ENCODE data around the gene NF2.

NF2 gene

DNA sequence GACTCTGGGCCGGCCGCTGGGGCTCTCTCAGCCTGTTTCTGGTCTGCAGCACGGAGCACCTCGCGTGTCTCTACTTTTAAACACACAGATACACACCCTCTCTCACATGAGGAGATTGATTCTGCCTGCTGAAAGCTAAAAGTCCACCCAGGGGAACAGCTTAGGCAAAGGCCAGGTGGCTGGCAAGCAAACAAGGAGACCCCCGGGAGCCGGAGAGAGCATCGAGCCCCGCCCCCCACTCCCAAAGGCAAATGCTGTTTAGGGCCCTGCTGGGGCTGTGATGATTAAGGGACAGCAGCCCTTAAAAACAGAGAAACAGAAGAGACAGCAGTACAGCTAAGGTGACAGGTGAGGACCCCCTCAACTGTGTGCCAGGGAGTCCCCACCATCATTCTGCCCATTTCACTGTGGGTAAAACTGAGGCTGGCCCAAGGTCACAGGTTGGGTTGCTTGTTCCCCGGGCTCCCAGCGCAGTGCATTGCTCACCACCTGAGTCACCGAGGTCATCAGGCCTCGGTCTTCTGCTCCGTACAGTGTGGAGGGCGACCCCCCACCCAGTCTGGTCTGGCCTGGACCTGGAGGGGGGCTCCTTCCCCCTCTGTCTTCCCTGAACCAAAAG, 123.2 kb downstream of the NF2 start:
- no peak for DNase-seq

DNA sequence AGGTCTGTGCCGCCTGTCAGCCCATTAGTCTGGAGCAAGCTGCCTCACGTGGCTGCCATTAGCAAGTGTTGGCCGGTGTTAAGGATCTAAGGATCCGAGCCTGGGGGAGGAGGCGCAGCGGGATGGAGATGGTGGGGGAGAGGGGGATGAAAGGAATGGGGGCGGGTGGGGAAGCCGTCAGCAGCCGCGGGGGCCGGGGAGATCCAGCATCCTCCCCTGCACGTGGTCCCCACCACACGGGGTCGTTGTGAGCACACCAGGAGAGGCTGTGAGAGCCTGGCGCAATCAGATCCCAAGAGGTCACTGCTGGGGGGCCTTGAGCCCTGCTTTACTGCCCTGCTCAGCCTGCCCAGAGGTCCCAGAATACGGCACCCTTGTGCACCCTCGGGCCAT, 123.7 kb downstream of the NF2 start:
- peak; percentile 34 for DNase-seq

DNA sequence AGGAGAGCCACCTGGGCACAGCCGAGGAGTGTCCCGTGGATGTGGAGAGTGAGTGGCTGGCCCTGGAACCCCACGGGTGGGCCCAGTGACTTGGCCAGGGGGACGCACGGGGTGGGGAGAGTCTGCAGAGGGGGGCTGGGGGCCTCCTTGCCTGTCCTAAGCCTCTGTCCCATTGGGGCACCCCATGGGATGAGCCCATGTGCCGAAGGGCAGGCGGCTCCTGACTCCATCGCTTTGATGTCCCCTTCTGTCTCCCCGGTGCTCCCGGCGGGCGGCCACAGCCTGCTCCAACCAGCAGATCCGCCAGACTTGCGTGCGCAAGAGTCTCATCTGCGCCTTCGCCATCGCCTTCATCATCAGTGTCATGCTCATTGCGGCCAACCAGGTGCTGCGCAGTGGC, 125.7 kb downstream of the NF2 start:
- DNase-seq: no peak

DNA sequence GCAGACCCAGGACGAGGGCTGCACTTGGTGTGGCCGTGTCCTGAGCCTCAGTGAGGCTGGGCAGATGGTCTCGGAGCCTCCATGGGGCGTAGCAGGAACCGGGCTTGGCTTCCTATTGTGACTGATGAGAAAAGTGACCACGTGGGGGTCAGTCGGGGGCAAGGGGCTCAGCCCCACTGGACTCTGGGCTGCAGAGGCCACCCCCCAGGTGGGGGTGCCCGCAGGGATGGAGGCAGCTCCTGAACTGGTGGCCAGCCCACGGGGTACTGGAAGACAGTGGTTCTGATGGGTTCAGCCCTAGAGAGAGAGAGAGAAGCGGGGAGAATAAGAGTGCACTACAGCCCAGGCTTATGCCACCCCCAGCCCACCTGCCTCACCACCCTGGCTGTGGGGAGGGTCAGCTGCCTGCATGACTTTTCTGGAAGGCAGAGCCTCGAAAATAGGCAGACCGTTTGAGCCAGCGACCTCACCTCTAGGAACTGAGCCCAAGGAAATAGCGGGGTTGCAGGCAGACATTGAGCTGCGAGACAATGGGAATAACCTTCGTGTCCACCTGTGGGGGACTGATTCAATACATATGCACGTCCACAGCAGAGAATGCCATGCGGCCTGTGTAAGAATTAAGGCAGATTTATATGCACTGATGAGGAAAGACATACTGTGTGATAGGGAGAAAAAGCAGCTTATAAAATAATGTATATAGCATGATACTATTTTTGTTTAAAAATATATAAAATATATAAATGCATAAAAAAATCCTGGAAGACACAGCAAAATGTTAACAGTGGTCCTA, 127.8 kb downstream of the NF2 start:
- DNase-seq: no peak

DNA sequence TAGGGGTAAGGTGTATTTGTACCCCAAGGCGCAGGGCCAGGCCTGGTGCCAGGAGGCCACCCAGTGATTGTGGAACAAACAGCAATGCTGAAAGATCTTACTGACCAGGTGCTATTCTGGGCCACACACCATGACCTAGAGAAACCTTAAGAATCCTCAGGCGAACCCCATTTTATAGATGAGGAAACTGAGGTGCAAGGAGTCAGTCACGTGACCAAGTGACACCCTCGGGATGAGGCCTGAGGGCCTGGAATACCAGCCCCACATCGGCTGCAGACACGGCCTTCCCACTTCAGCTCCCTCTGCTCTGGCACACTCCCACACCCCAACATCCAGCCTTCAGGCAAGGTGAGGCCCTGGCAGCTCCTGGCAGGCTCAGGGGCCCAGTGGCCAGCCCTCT, 129.4 kb downstream of the NF2 start:
- DNase-seq: no peak

DNA sequence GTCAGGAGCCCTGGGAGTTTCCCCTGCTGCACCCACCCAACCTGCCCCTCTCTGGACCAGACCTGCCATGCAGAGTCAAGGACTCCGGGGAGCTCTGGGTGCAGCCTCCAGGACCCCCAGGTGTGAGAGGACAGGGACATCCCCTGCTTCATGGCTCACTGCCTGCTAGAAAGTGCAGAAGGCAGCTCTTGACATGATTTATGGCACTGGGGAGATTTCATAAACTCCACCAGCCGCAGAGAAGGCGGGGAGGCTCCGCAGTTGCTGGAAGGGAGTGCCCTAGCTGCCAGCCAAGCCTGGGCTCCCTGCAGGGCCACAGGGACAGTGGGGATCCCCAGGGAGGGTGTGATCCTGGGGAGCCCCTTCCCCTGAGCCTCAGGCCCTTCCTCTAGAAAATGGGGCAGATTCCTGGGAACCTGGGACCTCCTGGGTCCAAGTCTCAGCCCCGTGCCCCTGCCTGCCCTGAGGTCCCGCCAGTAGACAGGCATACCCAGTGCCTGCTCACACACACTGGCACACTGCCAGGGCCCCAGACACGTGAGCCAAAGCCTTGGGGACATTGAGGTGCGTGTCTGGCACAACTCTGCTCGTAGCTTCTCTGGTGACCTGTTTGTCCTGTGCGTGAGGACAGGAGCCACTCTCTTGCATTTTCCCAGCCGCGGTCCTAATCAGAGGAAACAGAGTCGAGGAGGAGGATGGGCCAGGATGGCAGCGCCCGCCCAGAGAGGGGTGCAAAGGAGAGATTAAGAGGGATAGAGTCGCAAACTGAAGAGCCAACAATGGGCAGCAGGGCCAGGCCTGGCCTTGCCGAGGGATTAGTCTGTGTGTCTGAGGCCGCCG, 130.1 kb downstream of the NF2 start:
- DNase-seq: no peak

DNA sequence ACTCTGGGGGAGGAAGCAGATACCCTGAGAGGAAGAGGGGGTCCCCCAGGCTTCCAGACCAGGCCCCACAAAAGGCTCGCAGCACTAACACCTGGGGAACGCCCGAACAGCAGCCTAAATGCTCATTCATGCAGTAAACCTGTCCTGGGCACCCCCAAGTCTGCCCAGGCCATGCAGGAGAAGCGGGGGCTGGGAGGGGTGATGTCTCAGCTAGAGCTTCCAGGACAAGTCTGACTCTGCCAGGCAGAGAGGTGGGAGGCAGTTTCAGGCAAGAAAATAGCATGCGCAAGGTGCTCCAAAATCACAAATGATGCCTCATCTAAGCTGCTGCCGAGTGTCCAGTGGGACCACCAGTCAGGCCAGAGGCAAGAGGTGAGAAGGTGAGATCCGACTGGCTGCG, 131.0 kb downstream of the NF2 start:
- DNase-seq: no peak

DNA sequence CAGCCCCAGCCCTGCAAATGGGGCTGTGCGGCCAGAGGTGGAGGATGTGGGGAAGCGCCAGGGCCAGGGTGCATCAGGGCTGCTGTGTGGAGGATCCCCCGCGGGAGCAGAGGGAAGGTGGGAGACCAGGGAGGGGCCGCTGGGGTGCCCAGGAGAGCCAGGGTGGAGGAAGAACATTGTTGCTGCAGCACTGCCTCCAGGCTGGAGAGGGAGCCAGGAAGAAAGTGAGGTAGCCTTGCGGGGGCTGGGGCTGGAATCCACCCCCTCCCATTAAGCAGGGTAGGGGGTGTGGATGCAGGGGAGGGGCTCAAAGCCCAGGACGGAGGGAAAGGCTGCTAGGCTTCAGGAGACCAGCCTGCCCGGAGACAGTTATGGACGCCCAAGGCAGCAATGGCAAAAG, 131.4 kb downstream of the NF2 start:
- DNase-seq: no peak

DNA sequence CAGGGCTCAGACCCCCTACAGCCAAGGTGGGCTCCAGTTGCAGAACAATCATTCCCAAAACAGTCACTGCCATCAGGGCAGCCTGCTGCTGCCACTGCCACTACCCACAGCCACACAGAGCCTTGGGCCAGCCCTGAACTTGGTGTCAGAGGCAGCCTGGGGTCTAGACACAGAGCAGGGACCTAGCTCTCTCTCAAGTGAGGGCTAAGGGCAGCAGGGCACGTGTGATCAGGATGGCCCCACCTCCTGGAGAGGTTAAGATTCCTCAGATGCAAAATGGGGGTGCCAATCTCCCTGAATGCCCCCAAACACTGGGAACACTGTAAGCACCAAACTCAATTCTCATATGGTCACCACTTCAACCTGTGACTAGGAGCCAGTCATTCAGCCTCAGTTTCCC, 132.0 kb downstream of the NF2 start:
- DNase-seq: no peak

DNA sequence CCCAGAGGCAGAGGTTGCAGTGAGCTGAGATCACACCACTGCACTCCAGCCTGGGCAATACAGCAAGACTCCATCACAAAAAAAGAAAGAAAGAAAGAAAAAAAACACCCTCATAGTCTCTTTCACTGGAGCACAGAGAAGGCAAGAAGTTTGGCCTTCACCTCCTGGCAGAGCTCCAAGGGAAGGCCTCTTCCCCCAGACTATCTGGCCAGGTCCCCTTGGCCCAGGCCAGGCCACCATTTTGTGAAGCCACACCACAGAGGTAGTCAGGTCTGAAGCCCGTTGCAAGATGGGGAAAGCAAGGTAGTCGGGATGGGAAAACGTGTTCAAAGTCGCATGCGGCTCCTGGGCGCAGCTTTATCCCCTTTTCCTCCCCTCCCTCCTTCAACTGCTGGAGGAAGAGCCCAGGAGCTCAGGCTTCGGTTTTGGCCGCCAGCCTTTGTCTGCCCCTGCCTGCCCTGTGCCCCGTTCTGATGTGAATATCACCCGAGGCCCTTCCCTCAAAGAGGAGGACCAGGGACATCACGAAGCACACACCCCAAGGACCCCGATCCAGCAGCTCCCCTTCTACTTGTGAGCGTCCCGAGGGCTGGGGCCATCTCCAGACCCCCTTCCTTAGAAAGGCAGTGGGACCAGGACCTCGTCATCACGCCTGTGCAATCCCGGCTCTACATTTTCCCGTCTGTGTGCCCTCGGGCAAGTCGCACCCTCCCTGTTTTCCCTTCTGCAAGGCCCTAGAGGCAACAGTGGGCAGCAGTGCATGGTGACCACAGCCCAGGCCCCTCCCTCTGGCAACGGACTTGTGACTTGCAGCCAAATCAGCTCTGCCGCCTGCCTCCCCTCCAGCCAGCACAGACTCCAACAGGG, 134.1 kb downstream of the NF2 start:
- DNase-seq: no peak

DNA sequence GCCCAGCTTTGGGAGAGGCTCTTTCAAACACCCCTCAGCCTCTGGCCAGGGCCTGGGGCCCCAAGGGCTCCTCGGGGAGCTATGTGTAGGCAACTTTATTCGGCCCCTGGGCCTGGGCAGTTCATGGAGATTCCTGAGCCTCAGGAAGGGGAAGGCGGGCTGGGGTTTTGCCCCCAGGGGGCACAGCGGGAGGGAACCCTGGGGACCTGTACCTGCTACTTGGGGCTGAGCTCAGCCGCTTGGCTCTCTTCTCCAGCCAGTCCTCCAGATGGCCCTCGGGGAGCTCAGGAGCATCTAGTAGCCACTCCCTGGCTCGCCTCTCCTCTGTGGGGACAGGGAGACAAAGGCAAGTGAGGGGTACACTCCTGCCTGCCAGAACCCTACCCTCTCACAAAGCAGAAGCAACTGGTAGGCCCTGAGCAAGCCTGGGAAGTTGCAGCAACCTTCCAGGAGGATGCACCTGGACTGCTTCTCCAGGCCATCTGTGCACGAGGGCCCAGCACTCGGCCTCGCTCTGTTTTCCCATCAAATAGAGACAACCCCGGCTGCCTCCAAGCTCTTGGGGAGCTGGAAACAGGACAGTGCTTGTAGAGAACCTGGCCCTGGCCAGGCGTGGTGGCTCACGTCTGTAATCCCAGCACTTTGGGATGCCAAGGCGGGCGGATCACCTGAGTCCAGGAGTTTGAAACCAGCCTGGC, 134.8 kb downstream of the NF2 start:
- DNase-seq: no peak

DNA sequence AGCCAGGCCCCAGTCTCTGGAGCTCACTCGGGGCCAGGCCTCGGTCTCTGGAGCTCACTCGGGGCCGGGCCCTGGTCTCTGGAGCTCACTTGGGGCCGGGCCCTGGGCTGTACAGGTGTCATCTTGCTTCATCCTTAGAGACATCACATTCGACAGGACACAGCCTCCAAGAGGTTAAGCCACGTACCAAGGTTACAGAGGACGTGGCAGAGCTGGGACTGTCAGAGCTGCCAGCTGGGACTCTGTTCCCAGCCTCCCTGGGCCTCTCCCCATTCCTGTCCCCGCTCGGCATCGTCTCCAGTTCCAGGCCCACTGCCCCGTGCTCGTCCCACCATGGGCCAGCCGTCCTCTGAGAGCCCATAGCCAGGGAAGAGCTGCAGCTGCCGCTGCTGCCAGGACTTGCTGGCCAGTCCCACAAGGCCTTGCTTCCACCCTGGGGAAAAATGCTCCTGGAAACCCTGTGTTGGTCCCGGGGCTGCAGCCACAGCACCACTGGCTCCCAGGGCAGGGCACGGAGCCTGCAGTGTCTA, 136.0 kb downstream of the NF2 start:
- DNase-seq: no peak

DNA sequence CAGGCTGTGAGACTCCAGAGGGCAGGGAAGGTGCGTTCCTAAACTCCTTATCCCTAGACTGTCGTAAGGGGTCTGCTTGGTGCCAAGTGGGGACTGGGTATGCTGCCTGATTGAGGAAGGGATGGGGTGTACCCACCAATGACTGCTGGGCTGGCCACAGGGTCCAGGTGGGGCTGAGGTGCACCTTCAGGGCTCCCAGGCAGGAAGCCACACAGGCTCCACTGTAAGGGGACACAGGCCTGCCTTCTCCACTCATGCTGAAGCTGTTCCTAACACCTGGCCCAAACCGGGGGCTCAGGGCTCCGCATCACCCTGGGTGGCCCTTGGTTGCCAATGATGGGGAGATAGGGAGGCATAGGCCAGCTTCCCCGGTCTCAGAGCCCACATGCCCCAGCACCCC, 136.8 kb downstream of the NF2 start:
- DNase-seq: no peak

DNA sequence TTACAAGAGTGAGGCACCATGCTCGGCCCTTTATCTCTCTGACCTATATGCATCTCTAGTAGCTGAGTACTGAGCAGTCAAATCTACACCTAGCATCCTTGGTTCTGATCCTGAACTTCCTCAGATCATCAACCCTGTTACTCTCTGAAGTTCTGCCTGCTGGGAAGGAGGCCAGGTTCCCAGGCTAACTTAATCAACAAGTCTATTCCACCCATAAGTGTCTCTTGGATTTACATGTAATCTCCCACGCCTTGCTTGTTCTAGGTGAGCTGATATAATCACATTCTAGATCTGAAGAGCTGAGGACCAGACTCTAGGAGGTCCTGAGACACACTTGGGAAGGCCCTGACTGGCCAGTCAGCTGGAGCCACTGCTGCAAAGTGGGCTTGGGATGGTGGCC, 138.5 kb downstream of the NF2 start:
- DNase-seq: no peak

DNA sequence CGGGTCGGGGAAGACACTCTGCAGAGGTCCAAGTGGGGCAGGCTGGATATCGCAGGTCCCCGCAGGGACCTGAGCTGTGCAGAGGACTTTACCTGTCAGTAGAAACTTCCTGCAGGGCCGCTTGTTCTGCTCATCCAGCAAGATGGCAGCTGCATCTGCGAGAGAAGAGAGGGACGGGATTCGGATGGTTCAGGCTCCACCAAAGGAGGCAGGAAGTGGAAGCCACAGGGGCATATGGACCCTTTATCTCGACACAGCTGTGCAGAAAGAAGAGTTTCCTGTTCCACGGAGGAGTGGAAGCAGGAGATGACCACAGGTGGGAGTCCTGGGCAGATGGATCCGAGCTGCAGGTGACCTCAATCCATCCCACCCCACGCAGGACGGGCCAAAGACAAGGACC, 138.9 kb downstream of the NF2 start:
- no peak for DNase-seq

DNA sequence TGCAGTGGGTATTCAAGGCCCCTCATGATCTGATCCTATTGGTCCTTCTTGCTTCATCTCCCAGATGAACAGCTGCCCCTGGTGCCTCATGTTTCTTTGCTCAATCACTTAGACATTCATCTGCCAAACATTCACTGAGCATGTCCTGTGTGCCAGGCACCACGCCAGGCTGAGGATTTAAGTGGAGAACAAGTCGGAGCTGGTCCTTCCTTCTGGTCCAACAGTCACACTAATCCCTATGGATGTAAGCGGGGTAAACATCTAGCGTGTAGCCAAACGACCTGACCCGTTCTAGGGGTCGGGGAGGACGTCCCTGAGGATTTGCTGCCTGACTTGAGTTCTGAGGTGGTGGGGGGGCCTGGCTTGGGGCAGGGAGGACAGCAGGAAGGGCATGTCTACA, 141.5 kb downstream of the NF2 start:
- no peak for DNase-seq

DNA sequence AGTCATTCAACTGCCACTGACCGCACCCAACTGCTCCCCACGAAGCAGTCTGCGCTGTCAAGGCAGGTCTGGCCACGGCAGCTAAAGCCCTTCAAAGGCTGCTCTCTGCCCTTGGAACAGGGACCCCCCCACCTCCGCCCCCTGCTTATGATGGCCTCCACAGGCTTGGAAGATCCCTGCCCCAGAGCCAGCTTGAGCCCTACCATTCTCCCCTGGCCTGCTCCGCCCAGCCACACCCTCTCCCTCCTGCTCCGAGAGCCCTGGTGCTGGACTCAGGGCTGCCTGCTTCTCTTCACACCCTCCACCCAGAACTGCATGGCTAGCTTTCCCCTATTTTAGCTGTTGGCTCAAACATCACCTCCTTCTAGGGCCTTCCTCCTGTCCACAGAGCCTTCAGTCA, 144.4 kb downstream of the NF2 start:
- DNase-seq: no peak
